Measurements from ENCODE around the gene PHF23.

The PHF23 gene

DNA sequence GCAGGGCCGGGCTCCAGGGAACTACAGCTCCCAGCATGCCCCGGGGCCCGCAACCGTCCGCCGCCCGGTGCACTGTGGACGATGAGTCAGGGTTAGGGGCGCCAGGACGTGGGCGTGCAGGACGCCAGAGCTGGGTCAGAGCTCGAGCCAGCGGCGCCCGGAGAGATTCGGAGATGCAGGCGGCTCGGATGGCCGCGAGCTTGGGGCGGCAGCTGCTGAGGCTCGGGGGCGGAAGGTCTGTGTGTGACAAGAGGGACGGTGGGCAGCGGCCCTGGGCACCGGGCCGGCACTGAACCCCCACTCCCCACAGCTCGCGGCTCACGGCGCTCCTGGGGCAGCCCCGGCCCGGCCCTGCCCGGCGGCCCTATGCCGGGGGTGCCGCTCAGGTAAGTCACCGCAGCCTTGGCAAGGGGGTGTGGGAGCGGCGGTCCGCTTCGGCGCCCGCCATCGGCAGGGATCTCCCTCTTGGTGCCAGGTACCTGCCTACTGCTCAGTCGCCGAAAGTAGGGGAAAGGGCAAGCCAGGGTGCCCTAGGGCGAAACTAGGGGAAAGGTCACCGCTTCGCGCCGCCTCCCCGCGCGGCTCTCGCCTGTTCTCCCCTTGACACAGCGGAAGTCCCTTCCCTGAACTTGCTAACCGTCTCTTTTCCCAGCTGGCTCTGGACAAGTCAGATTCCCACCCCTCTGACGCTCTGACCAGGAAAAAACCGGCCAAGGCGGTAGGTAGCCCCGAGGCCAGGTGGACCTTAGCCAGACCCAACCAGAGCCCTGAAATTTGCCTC, 19.3 kb downstream of the PHF23 start, which contains the start of the genes ACADVL and DLG4:
Gene ACADVL (plus strand): TSS at position 127 of the 781 bp plus-strand sequence. CDS start 47 bp downstream, at position 174.
Gene DLG4 (minus strand): TSS at position 25 of the 781 bp plus-strand sequence.
- DNase-seq (ENCODE audit: low spot score): peak; percentile 78

DNA sequence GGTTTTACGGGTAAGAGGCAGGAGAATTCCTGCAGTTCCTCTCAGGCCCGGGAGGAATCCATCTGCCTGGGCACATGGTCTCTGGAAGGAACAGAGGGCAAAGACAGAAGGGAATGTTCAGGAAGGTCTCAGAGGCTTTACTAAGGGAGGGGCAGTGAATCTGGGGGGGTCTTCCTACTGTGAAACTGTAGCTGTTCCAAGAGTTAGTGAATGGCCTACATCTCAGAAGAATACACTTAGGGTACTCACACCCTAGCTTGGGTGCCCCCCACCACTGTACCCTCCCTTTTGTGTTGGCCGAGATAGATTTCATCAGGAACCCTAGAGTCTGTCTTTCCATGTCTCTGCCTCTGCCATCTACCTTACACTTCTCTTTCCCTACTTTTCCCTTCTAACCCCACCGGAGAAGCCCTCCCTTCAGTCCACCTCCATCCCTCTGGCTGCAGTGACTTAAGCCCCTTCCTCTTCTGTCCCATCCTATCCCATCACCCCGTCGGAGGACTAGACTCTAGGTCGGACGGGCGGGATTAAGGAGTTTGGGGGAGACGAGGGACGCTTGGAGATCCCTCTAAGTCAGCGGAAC, 19.9 kb downstream of the PHF23 start:
- DNase-seq (ENCODE audit: low spot score): no peak

DNA sequence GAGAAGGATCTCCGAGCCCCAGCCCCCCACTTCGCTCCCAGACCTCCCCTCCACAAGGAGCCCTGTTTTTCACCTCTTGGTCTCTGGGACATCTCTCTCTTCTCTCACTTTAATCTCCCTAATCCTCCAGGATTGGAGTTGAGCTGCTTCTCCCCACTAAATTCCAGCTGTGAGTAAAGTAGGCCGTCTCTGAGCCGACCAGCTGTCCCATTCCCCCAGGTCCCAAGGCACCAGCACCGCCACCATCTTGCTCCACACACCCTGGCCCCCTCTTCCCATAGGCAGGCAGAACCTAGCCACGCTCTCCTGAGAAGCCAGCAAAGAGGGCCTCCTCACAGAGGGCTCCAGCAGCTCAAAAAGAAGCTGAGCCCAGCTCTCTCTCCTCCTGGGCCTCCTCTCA, 20.5 kb downstream of the PHF23 start:
- no peak for DNase-seq (ENCODE audit: low spot score)

DNA sequence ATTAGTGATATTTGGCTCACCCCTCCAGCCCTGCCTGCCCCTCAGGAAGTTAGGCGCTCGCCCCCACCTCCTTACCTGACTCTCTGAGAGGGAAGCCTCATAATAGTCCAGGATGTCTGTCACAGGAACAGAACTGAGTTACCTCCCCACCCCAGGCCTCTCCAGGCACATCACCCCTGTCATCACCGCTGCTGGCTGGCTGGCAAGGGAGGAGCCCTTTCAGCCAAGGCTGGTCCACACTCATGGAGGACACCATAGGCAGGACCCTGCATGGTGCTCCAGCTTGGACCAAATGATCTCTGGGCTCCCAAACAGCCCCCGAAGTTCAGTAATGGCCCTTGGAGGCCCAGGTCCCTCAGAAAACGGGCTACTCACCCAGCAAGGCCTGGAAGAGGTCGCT, 21.1 kb downstream of the PHF23 start:
- DNase-seq (ENCODE audit: low spot score): no peak

DNA sequence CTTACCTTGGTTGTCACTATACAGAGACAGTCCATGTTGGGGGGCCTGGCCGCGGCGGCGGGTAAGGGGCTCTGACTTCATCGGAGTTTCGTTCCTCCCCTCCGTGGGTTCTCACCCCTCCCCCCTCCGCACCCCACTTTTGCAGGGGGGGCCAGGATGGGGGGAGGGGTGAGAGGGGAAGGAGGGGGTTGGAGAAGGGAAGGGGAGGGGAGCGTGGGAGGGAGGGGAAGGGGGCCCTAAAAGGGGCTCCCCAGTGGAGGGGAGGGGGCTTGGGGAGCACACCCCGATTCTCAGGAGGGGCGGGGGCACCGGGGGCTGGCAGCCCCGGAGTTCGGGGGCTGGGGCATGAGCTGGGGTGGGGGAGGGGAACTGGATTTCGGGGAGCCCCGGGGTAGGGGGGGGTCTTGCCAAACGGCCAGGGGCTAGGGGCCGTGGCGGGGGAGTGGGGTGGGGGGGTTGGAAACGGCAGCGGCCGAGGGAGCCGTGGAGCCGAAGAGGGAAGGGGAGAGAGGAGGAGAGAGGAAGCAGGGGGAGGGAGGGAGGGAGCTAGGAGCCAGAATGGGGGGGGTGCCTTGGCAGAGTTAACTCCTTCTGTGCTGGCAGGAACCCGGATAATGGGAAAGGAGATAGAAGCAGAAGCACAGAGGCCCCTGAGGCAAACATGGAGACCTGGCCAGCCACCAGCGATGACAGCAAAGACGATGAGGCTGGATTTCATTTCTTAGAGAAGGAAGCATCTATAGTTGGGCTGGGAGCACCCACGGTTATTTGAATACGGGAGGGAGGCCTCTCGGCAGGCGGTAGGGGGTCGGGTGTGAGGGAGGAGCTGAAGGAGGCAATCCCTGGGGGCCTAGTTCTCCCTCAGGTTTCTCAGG, 21.9 kb downstream of the PHF23 start:
- no peak for DNase-seq (ENCODE audit: low spot score)

DNA sequence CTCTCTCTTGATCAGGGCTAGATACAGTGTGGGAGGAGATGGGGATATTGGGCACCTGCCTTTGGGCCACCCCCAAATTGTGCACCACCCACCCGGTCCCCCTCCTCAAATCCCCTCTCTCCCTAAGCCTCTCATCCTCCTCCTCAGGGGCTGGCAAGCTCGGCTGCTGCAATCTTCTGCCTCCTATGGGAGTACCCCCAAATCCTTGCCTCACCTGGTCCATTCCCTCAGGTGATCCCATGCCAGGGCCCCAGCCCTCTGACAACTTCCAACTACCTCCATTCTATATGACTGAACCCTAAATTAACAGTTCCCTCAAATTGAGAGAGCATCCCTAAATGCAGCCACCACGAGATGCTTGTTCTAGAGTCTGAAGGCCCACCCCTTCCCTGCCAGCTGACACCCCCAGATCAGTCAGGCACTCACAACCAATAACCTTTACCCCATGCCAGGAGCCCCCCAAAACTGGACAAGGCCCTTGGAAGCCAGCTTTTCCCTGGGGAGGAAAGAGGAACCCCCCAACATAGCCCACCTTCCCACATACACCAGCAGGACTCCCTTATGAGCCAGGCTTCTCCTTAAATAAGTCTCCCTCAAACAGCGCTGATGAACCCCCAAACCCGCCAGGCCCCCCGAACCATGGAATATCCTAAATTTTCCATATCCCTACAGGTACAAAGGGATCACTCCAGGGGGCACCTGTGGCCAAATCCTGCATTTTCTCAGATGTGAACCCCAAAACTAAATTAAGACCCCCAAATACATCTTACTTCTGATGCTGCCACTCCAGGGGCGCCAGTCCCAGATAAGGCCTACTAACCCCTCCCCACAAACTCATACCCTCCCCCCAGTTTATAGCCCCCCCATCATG, 22.8 kb downstream of the PHF23 start:
- DNase-seq (ENCODE audit: low spot score): no peak

DNA sequence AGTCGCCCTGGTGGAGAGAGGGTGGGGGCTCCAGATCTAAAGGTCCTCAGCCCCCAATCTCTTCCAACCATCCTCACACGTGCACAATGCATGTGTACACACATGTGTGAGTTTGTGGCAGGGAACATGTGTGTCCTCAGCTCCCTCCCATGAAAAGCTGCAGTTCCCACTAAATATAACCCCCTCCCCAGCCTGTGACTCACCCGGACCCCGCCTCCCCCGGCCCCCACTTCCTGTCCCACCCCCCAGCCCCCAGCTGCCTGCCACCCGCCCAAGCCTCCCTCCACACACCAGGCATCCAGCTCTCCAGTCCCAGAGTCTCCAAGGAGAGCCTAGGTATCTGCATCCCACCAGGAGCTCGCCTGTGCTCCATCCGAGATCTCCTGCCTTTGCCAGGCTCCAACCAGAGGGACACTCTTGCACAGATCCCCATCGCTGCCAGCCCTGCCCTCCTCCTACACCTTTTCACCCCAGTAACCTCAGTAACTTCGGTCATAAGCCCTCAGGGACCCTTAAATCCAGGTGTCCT, 23.5 kb downstream of the PHF23 start:
- no peak for DNase-seq (ENCODE audit: low spot score)

DNA sequence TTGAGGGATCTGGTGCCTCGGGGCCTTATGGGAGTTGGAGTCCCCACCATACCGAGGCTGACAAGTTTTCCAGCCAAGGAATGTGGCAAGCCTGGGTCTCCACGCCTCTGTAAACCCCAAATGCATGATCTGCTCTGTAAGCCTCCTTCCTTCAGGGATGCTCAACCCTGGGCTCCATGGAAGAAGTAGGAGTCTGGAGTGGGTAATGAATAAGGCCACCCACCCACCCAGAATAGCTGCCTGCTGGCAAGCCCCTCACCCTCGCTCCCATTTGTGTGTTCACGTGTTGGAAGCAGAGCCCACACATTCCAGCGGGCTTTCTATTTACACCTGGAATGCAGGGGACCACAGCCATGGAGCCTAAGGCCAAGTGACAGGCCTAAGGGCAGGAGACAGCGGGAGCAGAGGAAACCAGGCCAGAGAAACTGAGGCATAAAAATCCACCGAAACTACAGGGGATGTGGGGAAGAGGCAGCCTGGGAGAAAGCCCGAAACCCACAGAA, 24.1 kb downstream of the PHF23 start:
- no peak for DNase-seq (ENCODE audit: low spot score)

DNA sequence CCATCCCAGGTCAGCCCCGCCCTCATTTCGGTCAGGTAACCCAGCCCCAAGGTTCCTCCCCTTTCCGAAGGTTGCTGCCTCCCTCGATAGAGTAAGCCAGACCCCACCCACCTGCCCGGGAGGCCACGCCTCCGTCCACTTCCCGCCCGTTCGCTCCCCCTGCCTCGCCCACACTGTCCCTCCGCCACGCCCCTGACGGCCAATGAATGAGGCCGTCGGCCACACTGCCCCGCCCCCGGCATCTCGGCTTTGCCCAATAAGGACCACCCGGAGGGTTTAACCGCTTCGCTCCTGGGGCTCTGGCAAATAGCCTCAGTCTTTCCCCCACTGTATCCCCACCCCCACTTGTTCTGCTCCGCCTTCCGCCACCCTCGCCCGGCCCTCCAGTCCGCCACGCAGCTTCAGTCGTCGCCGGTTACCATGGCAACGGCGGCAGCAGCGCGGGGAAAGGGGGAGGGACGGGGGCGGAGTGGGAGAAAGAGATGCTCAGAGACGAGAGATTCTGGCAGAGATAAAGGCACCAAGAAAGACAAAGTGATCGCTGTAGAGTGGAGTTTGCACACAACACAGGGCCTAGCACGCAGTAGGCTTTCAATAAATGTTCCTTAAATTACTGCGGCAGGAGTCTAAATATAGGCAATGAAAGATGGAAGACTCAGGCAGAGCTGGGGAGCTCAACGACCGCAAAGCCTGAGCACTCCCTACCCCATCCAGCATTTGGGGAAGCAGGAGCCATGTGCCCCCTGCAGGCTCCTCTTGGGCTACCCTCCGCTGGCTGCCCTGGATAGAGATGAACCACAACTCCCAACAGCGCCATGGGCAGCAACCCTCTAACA, 24.7 kb downstream of the PHF23 start:
- DNase-seq (ENCODE audit: low spot score): peak; percentile 94

DNA sequence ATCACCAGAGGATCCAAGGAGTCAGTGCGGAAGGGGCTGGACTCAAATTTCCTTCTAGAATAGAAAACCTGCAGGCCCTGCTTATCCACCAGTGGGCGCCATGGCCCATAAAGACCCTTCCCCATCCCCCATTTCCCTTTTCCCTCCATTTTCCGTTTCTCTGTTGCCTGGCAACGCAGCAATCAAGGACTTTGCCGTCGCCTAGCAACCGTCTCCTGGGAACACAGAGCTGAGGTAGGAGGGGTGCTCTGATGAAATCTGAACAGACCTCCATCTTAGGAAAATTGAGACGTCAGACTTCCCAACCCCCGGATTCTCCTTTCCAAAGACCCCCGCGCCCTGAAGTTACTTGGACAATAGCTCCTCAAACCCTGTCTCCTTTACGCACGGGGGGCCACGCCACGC, 25.4 kb downstream of the PHF23 start:
- peak; percentile 74 for DNase-seq (ENCODE audit: low spot score)

DNA sequence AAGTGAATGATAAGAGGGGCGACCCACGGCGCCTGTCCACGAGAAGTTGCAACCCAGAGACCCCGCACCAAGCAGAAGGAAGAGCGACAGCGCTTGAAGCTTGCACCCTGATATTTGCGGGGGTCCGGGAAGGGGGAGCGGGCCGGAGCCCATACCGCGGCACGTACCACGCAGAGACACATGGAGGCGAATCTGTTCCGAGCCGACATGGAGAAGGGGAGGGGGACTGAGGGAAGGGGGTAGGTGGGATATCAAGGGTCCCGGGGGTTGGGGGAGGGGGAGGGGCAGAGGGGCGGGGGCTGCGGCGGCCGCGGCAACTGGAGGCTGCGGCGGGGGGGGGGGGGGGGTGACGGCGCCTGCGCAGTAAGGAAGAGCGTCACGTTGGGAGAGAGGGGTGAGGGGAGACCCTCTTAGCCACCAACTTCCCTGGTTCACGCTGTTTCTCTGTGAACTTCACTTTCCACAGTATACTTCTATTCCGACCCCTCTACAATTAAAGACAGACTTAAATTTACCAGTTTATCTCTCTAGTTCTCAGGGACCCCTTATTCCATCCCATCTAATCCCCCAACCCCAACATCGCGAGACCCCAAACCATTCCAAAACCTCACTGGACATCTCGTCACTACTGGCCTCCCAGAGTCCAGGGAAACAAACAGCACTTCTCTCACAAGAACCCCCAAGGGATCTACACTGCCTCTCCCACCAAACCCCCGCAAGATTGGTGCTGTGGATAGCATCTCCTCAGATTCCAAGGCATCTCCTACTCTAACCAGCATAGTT, 27.6 kb downstream of the PHF23 start:
- no peak for DNase-seq (ENCODE audit: low spot score)

DNA sequence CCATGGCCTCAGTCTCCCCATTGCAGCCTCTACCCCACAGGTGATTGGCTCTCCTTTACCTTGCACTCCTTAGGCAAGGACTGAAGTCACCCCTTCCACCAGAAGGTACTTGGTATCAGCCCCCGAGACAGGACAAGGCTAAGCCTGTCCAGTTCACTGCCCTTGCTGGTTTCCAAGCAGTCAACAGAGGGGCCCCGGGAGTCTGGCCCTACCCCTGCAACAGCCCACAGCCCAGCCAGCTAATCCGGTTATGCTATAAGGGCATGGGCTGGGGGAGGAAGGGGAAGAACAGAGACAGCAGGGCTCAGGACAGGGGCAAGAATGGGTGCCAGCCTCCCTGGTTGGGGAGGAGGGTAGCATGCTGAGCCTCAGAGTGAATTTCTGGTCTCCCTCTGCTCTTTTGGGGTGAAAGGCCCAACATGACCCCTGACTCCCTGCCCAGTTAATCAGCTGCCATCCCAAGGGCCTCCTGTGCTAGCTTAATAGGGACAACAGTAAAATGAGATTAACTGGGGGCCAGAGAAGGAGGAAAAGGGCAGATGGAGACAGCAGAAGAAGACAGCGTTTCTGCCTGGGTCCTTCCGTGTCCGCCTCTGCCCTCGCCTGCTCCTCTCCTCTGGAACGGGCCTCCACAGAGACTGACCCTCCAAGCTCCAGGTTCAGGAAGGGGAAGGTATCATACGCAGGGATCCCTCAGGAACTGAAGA, 30.4 kb downstream of the PHF23 start:
- DNase-seq (ENCODE audit: low spot score): no peak

DNA sequence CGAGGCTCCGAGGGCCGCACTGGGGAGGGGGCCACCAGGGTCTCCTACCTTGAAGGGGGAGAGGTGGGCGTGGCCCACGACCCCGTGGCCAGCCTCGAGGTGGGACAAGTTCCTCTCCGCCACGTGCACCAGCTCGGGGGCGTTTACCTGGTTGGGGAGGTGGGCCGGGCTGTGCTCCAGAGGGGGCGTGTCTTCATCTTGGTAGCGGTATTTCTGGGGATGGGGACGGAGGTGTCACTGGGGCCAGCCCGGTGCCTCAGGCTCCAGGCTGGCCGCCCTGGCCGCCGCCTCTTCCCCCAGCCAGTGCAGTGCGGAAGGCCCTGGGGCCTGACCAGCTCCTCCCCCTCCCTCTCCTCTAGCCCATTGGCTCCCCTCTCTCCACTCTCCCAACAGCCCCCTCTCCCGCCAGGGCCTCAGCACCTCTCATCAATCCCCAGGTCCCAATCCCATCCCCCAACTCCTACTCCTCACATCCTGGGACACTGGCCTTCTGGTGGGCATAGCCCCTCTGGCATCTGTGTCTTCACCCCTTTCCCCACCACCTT, 31.2 kb downstream of the PHF23 start:
- no peak for DNase-seq (ENCODE audit: low spot score)

DNA sequence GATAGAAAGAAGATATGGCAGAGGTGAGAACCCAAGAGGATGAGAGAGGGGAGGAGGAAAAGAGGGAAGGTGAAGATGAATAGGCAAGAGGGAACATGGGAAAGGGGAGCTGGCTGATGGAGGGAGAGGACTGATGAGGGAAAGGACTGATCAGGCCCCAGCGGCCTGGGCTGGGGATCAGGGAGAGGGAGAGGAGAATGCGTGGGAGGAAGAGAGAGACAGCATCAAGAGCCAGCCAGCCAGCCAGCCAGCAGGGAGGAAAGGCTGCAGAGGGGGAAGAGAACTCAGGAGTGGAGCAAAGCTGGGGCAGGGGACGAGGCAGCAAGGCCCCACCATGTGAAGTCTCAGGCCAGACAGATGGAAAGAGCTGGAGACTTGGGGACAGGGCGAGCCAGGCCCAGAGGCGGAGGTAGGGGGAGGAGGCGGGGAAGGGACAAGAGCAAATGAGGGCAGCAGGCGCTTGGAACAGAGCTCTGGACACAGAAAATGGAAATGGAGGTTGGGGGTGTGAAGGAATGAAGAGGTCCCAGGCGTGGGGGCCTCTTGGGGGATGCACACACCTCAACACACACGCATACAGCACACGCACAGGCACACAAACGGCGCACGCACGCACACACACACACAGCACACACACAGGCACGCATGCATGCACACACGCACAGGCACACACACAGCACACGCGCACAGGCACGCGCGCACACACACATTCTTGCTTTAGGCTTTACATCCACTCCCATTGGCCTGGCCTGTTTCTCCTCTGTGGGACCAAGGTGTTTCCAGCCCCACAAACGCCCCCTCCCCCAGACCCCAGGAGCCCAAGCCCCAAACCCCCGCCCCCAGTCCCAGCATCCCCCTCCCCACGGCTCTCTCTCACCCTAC, 31.9 kb downstream of the PHF23 start:
- no peak for DNase-seq (ENCODE audit: low spot score)

DNA sequence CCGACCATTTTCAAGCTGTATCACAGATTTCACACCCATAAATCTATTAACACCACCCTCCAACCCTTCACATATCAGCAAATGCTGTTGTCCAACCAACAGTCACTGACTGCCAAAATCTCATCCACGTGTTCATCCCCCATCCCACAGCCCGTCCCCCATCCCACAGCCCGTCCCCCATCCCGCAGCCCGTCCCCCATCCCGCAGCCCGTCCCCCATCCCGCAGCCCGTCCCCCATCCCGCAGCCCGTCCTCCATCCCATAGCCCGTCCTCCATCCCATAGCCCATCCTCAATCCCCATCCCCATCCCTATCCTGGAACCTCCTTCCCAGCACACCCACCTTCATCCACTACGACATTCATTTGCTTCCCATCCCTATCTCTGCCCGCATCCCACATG, 33.7 kb downstream of the PHF23 start:
- no peak for DNase-seq (ENCODE audit: low spot score)

DNA sequence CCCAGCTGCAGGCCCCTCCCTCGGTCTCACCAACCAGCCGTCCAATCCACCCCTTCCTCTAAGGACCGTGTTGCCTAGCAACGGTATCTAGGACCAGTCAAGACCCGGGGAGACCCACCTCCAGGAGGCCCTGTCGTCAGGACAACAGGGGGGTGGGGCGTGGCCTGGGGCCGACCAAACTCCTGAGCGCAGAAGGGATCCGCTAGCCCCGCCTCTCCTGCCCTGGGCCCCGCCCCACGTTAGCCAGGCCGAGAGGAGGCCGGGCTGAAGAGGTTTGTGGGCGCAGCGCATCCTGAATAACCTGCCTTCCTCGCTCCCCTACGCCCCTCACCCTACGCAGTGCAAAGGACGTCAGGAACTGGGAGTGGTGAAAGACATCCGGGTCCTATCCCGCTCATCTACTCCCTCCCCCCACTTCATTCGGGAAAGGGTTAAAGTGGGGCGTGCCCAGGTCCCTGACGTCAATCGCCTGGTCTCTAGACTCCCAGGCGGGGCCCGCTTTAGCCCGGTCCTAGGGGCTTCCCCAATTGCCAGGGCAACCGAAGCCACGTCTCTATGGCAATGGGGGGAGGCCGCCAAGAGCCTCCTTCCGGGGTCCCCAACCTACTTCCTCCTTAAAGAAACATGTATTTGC, 34.3 kb downstream of the PHF23 start:
- peak; percentile 42 for DNase-seq (ENCODE audit: low spot score)

DNA sequence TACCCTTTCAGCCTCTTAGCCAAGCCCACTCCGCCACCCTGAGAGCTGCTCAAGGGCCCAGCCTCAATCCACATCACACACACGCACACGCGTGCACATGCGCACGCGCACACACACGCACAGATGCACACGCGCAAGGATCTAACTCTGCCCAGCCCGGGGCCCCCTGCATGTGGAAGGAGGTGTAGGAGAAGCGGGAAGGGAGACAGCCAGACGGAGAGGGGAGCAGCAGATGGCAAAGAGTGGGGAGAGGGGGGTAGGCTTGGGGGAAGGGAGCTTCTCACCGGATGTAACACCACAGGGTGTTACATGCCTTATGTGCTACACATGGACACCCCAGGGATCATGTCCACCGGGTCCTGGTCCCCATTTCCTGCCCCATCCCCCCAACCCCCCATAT, 34.9 kb downstream of the PHF23 start:
- no peak for DNase-seq (ENCODE audit: low spot score)
